NCI-H446 treated with DMSO at 0.1 percent for 48 hours (cell line): ENCODE measurements around the gene TRA2B.

Experiments
- DNase-seq: peaks from one replicate; lab custom pipeline; 2025; lab: John Stamatoyannopoulos, UW

The TRA2B gene

GRCh38 chr3:185950728-185951127, 12.9 kb upstream of the TRA2B start:
- DNase-seq = no peak

GRCh38 chr3:185949515-185949914, 11.7 kb upstream of the TRA2B start:
- DNase-seq = no peak

GRCh38 chr3:185948292-185948691, 10.5 kb upstream of the TRA2B start:
- no peak for DNase-seq

GRCh38 chr3:185943760-185944106, 5.9 kb upstream of the TRA2B start:
- no peak for DNase-seq

GRCh38 chr3:185942907-185943759, 5.3 kb upstream of the TRA2B start:
- DNase-seq = peak; percentile 28

GRCh38 chr3:185942396-185942795, 4.6 kb upstream of the TRA2B start:
- no peak for DNase-seq

- no peak for DNase-seq
Observed at GRCh38 chr3:185940951-185941350, 3.1 kb upstream of the TRA2B start.

- DNase-seq = no peak
Observed at GRCh38 chr3:185939721-185940120, 1.9 kb upstream of the TRA2B start.

GRCh38 chr3:185936814-185937688, 763 bp downstream of the TRA2B start:
- peak; percentile 82 for DNase-seq

GRCh38 chr3:185936273-185936629, 1.6 kb downstream of the TRA2B start:
- no peak for DNase-seq

GRCh38 chr3:185935465-185936272, 2.1 kb downstream of the TRA2B start:
- no peak for DNase-seq

- DNase-seq = no peak
Observed at GRCh38 chr3:185934767-185935464, 2.9 kb downstream of the TRA2B start.

GRCh38 chr3:185934174-185934557, 3.6 kb downstream of the TRA2B start:
- DNase-seq = no peak

GRCh38 chr3:185933374-185934173, 4.2 kb downstream of the TRA2B start:
- no peak for DNase-seq

GRCh38 chr3:185931777-185932612, 5.8 kb downstream of the TRA2B start:
- no peak for DNase-seq

GRCh38 chr3:185930393-185931107, 7.3 kb downstream of the TRA2B start:
- no peak for DNase-seq

GRCh38 chr3:185929192-185930151, 8.3 kb downstream of the TRA2B start:
- DNase-seq = no peak

- no peak for DNase-seq
Observed at GRCh38 chr3:185928496-185928895, 9.3 kb downstream of the TRA2B start.
